H9 (cell line): ENCODE data around the gene CEP112. TPM values are rescaled to one million over a fixed set of nuclear protein-coding genes. Genes with fewer than 3 reads are reported as not detected.

Experiments used
- DNase-seq: peaks from one replicate; pipeline ENCODE4 v3.0.0-alpha.2; 2017
- H2AFZ ChIP-seq: one replicate; pipeline ENCODE4 v1.6.1; 2013; ENCODE audit warnings: mild to moderate bottlenecking, low read length, control low read depth, moderate library complexity
- H2AK5ac ChIP-seq: 2 replicates; pipeline ENCODE4 v1.6.1; 2013; ENCODE audit warnings: low read length, control low read depth, mixed read lengths; ENCODE audit not compliant: insufficient read length
- H2BK120ac ChIP-seq: one replicate; pipeline ENCODE4 v1.6.1; 2013; ENCODE audit warnings: low read depth, mild to moderate bottlenecking, low read length, control low read depth, inconsistent platforms; ENCODE audit not compliant: poor library complexity, severe bottlenecking
- H2BK12ac ChIP-seq: 2 replicates; pipeline ENCODE4 v1.6.1; 2013; ENCODE audit warnings: low read length, control low read depth, mixed read lengths, low read depth; ENCODE audit not compliant: insufficient read length
- H2BK15ac ChIP-seq: 2 replicates; pipeline ENCODE4 v1.6.1; 2013; ENCODE audit warnings: low read depth, low read length, control low read depth
- H2BK20ac ChIP-seq: one replicate; pipeline ENCODE4 v1.6.1; 2013; ENCODE audit warnings: low read depth, mild to moderate bottlenecking, low read length, control low read depth, inconsistent platforms; ENCODE audit not compliant: poor library complexity, severe bottlenecking
- H2BK5ac ChIP-seq: 2 replicates; pipeline ENCODE4 v1.6.1; 2013; ENCODE audit warnings: low read length, control low read depth, mixed read lengths; ENCODE audit not compliant: insufficient read length
- H3K14ac ChIP-seq: 2 replicates; pipeline ENCODE4 v1.6.1; 2013; ENCODE audit warnings: low read length, control low read depth; ENCODE audit not compliant: insufficient read depth
- H3K18ac ChIP-seq: 2 replicates; pipeline ENCODE4 v1.6.1; 2013; ENCODE audit warnings: low read depth, mild to moderate bottlenecking, mixed read lengths, low read length, control low read depth; ENCODE audit not compliant: insufficient read length
- H3K23ac ChIP-seq: 2 replicates; pipeline ENCODE4 v1.6.1; 2013; ENCODE audit warnings: low read length, control low read depth, mixed read lengths, low read depth; ENCODE audit not compliant: insufficient read length
- H3K23me2 ChIP-seq: 2 replicates; pipeline ENCODE4 v1.6.1; 2013; ENCODE audit warnings: low read depth, mild to moderate bottlenecking, mixed read lengths, low read length, control low read depth; ENCODE audit not compliant: insufficient read length, poor library complexity, severe bottlenecking
- H3K27ac ChIP-seq: 2 replicates; pipeline ENCODE4 v1.5.1; 2013; ENCODE audit warnings: low read length, control low read depth, mixed read lengths, low read depth; ENCODE audit not compliant: insufficient read length
- H3K27me3 ChIP-seq: 2 replicates; pipeline ENCODE4 v1.6.1; 2013; ENCODE audit warnings: low read length, control low read depth, inconsistent platforms; ENCODE audit not compliant: insufficient read depth
- H3K4ac ChIP-seq: 2 replicates; pipeline ENCODE4 v1.6.1; 2013; ENCODE audit warnings: low read depth, mild to moderate bottlenecking, control low read depth, inconsistent platforms, low read length, moderate library complexity
- H3K4me1 ChIP-seq: 2 replicates; pipeline ENCODE4 v1.6.1; 2013; ENCODE audit warnings: low read length, control low read depth, inconsistent platforms; ENCODE audit not compliant: insufficient read depth
- H3K4me2 ChIP-seq: 2 replicates; pipeline ENCODE4 v1.6.1; 2013; ENCODE audit warnings: low read length, control low read depth, mixed read lengths; ENCODE audit not compliant: insufficient read length, insufficient read depth
- H3K56ac ChIP-seq: 2 replicates; pipeline ENCODE4 v1.6.1; 2013; ENCODE audit warnings: low read depth, mild to moderate bottlenecking, mixed read lengths, low read length, control low read depth; ENCODE audit not compliant: insufficient read length
- H3K79me1 ChIP-seq: 2 replicates; pipeline ENCODE4 v1.6.1; 2013; ENCODE audit warnings: low read depth, mild to moderate bottlenecking, moderate library complexity, low read length, control low read depth, inconsistent platforms; ENCODE audit not compliant: insufficient read depth, poor library complexity, severe bottlenecking
- H3K79me2 ChIP-seq: 2 replicates; pipeline ENCODE4 v1.6.1; 2013; ENCODE audit warnings: low read length, control low read depth, inconsistent platforms; ENCODE audit not compliant: insufficient read depth
- H3K9ac ChIP-seq: 2 replicates; pipeline ENCODE4 v1.6.1; 2013; ENCODE audit warnings: low read length, control low read depth, mixed read lengths; ENCODE audit not compliant: insufficient read length; ENCODE audit errors: extremely low read depth
- H3K9me3 ChIP-seq: one replicate; pipeline ENCODE4 v1.6.1; 2013; ENCODE audit warnings: low read depth, low read length, inconsistent platforms; ENCODE audit not compliant: control insufficient read depth
- H3T11ph ChIP-seq: one replicate; pipeline ENCODE4 v1.6.1; 2013; ENCODE audit warnings: mild to moderate bottlenecking, low read length, control low read depth, inconsistent platforms
- H4K20me1 ChIP-seq: one replicate; pipeline ENCODE4 v1.6.1; 2013; ENCODE audit not compliant: control insufficient read depth, insufficient read length, insufficient read depth
- H4K5ac ChIP-seq: 2 replicates; pipeline ENCODE4 v1.6.1; 2013; ENCODE audit warnings: low read depth, mild to moderate bottlenecking, mixed read lengths, low read length, control low read depth; ENCODE audit not compliant: insufficient read length
- H4K8ac ChIP-seq: replicated peaks from 2 replicates; pipeline ENCODE4 v1.6.1; 2013; ENCODE audit warnings: low read length, control low read depth, mixed read lengths, low read depth; ENCODE audit not compliant: insufficient read length
- H4K91ac ChIP-seq: 2 replicates; pipeline ENCODE4 v1.6.1; 2013; ENCODE audit warnings: low read depth, mild to moderate bottlenecking, moderate library complexity, mixed read lengths, low read length, control low read depth; ENCODE audit not compliant: insufficient read length
- H3K27ac Mint-ChIP-seq, 3 experiments: 2 replicates in 2 of 3; 3 replicates in 1 of 3; pipeline ENCODE4 v1.8.0; 2020 to 2021; ENCODE audit warnings: mixed read lengths in 3 of 3, mild to moderate bottlenecking in 1 of 3, moderate library complexity in 1 of 3
- H3K27me3 Mint-ChIP-seq: 2 replicates; pipeline ENCODE4 v1.8.0; 2021; ENCODE audit warnings: low read depth, mild to moderate bottlenecking, moderate library complexity, mixed read lengths
- H3K36me3 Mint-ChIP-seq, 3 experiments: 2 replicates in 2 of 3; 3 replicates in 1 of 3; pipeline ENCODE4 v1.8.0; 2020 to 2021; ENCODE audit warnings: low read depth in 3 of 3, mixed read lengths in 3 of 3; ENCODE audit not compliant: insufficient read depth in 1 of 3
- H3K4me1 Mint-ChIP-seq, 2 experiments: 2 replicates each; pipeline ENCODE4 v1.8.0; 2020; ENCODE audit warnings: mixed read lengths in 2 of 2
- H3K4me3 Mint-ChIP-seq, 2 experiments: 2 replicates in 1 of 2; 3 replicates in 1 of 2; pipeline ENCODE4 v1.8.0; 2020 to 2021; ENCODE audit warnings: mild to moderate bottlenecking in 2 of 2, mixed read lengths in 2 of 2, moderate library complexity in 1 of 2
- H3K9me3 Mint-ChIP-seq, 2 experiments: 2 replicates in 1 of 2; 3 replicates in 1 of 2; pipeline ENCODE4 v1.8.0; 2020; ENCODE audit warnings: mild to moderate bottlenecking in 2 of 2, mixed read lengths in 2 of 2, moderate library complexity in 1 of 2
- CTCF ChIP-seq: fragments of 200-600 bp; sonication (generic); conservative IDR thresholded peaks from 3 replicates; pipeline ENCODE4 v1.8.0; 2021; ENCODE audit warnings: antibody characterized with exemption, mild to moderate bottlenecking
- WGBS: extraction: QIAGEN DNeasy Blood & Tissue Kit; methylation state at CpG from one replicate; pipeline ENCODE4 v1.1.7; 2013; ENCODE audit warnings: missing lambda C conversion rate, low lambda C conversion rate, mixed read lengths; ENCODE audit not compliant: insufficient read length; ENCODE audit errors: extremely low coverage; 5-methylcytosine and 5-hydroxymethylcytosine counted together
- total RNA-seq: library from RNA; stranded (reverse); gene quantifications from 2 replicates; pipeline ENCODE4 v1.2.1, GENCODE V29; 2021

Gene CEP112
- total RNA-seq, 1 experiment from 2014 or later: 5.4 TPM

GRCh38 chr17:65604070-65604469 lies 587.9 kb downstream of the CEP112 start:
- no peak overlapping the region for H2AK5ac ChIP-seq
- no peak overlapping the region for H3K27ac ChIP-seq
- H4K91ac ChIP-seq: no peak overlapping the region
- no peaks in the 10 kb centered on the region for H3K79me2 ChIP-seq
- no peak overlapping the region for H4K8ac ChIP-seq
- no peak for TF ChIP-seq CTCF
- H3K9ac ChIP-seq: no peak overlapping the region
- H3K56ac ChIP-seq: no peak overlapping the region
- H4K20me1 ChIP-seq: no peaks in the 10 kb centered on the region
- H3K36me3 Mint-ChIP-seq: no peaks in the 10 kb centered on the region
- H3K4me1 Mint-ChIP-seq: peaks cover 22 to 32% of the 10 kb centered on the region in 2 experiments
- no peak overlapping the region for H3K4ac ChIP-seq
- H3T11ph ChIP-seq: no peak overlapping the region
- no peak overlapping the region for H3K4me3 Mint-ChIP-seq
- no peak overlapping the region for H2BK20ac ChIP-seq
- H2AFZ ChIP-seq: no peak overlapping the region
- H2BK15ac ChIP-seq: no peak overlapping the region
- H3K79me1 ChIP-seq: no peaks in the 10 kb centered on the region
- 0 out of 2 replicates have a peak, but pooled peaks cover 3% of the 10 kb centered on the region for H3K4me1 ChIP-seq
- no peak for DNase-seq
- no peaks in the 10 kb centered on the region for H3K23me2 ChIP-seq
- H2BK12ac ChIP-seq: no peak overlapping the region
- H3K27me3 ChIP-seq: no peaks in the 10 kb centered on the region
- no peak overlapping the region for H3K27ac Mint-ChIP-seq
- no peaks in the 10 kb centered on the region; a peak in 1 of 5 replicates for H3K9me3 Mint-ChIP-seq
- H3K27me3 Mint-ChIP-seq: no peaks in the 10 kb centered on the region
- H3K4me2 ChIP-seq: no peak overlapping the region
- no peak overlapping the region for H2BK5ac ChIP-seq
- no peak overlapping the region for H4K5ac ChIP-seq
- no peak overlapping the region for H3K18ac ChIP-seq
- no peaks in the 10 kb centered on the region for H3K9me3 ChIP-seq
- no CpG with 5 or more reads among the region's 4 CpGs for WGBS
- no peak overlapping the region for H3K14ac ChIP-seq
- no peak overlapping the region for H2BK120ac ChIP-seq
- H3K23ac ChIP-seq: no peak overlapping the region
